ENCODE results near the gene GPR183.

Gene GPR183

DNA sequence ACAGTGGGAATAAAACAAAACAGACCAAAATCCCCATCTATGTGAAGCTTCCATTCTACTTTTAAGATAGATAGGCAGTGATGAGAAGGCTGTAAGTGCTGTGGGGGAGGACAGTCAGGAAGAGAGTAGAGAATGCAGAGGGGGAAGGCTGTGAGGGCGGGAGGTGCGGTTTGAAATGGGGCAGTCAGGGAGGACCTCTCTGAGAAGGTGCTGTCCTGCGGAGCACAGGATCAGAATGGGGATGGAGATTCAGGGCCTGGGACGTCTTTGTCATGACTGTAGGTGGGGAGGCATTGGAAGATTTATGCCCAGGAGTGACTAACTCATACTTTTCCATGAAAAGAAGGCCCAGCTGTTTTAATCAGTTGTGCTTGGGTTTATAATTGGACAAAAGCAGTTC, 3.9 kb upstream of the GPR183 start:
- DNase-seq = no peak

DNA sequence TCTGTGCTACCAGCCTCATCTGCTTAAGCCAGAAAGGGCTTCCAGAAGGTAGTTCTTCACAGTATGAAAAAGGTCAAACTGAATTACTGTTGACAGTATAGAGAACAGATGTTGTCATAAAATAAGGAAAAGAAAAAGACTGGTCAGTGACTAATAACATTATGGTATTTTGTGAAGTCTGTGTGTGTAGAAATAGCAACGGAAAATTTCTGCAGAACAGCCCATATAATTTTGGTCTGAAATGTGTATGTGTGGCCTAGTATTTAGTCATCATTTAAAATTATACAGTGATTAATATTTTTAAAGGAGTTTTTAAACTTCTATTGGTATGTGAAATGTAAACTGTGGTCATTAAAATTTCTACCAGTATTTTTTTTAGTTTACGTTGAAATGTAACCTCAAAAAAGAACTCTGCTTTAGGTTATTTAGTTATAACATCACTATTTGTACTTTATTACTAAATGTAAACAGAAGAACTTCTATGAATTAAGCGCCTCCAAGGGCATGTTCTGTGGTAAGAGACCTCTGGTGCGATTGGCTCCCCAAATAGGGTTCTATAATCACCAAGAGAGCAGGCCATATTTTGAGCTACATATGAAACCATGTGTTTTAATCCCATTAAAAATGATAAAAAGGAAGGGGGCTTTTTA, 3.3 kb upstream of the GPR183 start:
- DNase-seq = no peak

DNA sequence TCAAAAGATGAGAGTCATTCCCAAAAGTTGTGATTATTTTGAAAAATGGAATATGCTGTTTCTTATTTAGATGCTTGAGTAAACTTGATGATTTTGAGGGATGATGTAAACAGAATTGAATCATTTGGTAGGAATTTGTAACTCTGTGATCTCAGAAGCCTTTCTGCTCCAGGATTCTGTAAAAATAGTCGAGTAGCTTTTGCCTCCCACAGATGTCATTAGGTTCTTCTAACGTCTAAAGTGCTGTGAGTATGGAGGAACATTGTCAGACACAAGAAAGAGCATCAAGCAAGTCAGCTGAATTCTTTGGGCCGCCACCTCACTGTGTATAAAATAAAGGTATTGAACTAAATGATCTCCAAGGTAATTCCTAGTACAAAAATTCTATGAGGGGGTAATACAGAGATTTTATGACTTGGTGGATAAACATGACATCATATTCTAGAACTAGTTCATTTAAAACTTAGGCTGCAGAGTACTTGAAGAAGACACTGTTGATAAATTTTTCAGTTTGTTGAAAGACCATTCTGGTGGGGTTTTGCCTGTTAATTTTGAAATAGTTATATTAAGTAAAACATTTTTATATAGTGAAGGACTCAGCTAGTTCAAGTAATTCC, 1.4 kb upstream of the GPR183 start:
- no peak for DNase-seq

DNA sequence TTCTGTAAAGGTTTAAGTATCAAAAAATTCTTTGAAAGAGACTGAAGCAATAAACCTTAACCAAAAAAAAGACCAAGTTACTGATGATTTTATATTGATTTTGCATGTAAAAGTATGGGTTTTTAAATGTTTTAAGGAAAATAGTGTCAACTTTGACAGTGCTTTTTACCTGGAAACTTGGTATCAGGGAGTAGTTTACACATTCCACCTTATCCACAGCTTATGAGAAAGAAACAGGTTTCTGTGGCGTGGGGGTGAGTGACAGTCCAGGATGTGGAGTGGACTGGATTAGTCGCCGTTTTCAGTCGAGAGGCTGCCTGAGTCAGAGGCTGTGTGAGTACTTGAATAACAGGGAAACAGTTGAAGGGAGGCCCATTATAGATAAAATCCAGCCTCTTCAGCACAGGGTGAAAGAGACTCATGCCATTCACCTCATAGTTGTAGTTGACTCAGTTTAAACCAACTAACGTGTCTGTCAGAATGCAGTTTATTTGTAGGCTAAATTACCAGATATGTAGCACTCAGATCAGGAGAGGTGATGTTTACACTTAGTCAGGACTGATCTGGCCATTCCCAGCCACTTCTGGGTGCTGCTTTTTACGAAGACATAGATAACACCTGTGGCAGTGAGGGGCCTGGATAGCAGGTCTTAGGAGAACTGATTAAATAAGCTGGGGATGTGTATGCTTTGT, 595 bp upstream of the GPR183 start:
- peak; percentile 51 for DNase-seq

DNA sequence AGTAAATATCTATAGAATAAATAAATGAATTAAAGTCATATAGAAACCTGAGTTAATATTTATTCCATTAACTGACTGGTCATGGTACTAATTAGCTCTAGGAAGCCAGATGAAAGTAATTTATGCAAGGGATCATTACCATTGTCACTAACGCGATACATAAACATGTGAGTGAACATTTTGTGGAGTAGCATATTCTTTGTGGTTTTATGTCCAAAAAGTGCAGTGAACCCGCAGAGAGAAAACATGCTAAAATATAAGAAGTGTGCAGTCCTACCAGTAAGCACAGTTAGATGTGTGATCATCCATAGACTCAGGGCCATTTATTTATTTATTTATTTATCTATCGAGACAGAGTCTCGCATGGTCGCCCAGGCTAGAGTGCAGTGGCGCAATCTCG, 1.6 kb downstream of the GPR183 start:
- DNase-seq = no peak

DNA sequence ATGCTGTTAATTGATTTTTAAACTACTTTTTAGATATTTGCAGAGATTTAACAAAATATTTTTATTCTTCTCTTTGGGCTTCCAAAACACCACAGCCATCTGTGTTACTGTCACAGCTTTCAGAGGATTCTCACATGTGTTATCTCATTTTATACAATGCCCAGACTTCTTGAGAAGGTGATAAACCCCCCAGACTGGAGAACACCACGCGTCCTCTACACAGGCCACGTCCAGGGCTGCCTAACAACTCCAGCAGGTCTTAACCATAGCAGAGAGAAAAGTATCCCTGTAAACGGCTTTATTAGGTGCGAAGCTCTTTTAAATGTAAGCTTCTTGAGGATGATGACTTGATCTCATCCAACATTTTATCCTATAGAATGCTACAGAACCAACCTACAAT, 2.0 kb downstream of the GPR183 start:
- no peak for DNase-seq

DNA sequence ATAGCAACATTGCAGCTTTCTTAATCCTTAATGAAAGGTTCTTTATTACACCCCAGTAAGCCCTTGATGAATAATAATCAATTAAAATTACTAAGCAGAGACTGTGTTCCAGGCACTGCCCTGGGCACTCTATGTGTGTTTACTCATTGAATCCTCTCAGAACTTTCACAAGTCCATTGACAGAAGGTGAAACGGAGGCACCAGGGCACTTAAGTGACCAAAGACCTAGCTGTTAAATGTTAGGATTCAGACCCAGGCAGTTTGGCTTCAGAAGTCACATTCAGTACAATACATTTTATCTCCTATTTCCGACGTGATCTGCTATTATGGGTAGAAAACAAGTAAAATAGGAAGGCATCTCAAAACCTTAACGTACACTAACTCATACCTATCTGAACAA, 2.7 kb downstream of the GPR183 start:
- no peak for DNase-seq

DNA sequence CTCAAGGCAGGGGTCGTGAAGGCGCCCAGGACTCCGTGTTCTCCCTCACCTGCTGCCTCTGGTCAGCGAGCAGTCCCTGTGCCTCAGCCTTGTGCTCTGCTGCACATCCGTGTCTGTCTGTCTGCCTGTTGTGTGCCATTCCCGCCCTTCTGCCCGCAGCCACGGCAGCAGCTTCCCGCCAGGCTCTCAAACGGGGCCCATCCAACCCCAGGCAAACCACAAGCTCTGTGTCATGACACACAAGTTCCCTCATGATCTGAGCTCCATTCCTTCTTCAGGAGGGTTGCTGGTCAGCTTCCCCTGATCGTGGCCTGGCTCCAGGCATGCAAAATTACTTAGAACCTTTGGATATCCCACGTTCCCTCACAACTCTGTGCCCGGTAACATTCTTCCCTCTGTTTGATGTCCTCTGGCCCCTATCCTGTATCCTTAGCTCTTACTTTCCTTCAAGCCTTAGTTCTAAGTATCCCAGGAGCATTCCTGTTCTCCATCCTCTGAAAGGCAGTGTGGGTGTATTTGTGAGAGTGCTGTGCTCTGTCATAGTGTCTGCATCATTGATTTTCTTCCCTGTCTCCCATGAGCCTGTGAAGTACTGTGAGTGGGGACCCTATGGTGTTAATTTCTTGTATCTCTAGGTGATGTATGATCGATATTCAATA, 3.2 kb downstream of the GPR183 start:
- peak; percentile 30 for DNase-seq

DNA sequence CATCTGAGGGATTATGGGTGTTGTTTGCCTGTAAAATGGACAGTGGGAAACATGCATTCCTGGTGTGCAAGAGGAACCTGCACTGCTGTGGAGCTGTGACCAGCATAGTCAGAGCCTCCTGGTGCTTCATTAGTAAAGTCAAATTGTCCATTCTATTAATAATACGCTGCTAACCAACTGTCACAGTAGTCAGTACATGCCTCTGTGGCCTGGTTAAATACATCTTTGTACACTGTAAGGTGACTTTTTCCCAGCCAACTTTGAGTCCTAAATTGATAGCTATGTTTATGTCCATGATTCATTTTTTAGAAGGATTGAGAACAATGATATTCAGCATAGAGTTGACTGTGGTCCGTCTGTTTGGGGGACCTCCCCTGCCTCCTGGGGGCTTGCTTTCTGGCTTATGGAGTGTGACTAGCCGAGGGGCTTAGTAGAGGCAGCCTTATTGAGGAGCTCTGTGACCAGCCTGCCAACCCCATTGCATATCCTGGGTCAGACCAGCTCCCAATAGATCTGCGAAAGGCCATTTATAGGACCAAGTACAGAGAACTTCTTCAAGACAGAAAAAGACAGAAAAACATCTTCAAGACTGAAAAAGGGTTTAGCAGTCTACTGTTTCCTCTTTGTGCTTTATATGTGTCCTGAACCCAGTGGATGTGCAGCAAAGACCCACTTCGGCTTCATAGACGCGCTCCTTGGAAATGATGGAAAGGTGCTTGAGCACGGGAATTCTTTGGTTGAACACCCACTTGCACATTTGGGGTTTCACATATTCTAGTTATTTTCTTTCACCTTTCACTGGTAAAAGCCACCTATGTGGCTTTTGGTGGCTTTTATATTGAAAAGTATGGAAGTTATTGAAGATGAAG, 4.3 kb downstream of the GPR183 start:
- no peak for DNase-seq

DNA sequence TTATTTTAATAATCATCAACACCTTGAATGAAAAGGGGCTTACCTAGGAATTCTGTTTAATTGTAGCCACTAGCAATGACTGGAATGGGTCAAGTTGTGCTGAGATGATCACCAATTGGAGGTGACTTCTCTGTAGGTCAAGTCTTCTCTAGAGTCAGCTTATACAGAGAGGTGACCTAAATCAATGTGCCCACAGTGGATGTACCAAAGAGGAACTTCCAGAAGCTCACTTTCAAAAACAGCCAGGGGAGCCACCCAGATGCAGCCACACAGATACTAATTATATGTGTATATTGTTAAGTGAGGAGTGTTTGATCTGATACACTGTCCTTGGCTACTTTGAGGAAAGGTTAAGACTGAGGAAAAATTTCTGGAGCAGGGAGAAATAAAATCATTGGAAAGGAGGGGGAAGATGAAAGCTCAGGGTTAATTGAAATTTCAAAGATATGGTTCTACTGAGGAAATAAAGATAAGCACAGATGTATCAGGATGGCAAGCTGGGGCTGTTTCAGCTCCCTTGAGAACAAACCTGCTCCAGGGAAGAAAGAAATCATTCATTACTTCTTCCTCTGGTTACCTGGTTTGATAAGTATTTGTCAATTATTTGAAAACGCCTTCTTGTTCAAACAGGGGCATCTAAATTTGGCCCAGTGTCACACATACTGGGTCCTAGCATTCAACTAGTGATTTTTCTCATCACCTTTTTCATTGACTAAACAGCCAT, 5.1 kb downstream of the GPR183 start:
- no peak for DNase-seq

DNA sequence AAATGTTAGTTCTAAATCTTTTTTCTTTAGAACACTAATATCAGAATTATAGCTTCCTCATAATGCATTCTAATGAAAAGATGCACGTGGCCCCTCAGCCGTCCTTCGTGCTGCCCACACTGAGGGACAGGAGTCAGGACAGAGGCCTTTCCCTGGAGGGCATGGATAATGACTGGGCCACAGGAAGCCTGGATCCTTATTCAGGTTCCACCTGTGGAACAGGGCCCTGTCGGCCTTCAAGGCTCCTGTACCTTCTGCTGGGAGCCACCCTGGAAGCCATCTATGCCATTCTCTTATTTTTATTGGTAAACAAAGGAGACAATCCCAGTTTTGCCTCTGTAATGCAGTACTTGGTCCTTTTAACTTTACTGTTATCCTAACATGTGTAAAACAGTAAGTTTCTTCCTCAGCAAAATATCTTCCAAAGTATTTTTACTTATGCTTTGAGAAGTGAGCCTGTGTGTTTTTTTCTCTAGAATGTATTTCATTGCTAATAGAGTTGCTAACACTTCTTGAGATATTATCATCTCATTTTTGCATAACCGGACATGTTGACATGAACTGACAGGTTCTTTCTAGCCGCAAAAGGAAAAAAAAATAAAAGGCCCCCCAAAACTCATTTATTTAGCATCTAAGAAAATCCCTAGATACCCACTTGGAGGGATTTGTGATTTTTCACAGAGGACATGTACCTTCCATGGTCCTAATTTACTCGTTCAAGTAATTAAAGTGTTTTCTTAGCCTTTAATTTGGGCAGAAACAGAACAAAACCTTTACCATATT, 6.0 kb downstream of the GPR183 start:
- no peak for DNase-seq

DNA sequence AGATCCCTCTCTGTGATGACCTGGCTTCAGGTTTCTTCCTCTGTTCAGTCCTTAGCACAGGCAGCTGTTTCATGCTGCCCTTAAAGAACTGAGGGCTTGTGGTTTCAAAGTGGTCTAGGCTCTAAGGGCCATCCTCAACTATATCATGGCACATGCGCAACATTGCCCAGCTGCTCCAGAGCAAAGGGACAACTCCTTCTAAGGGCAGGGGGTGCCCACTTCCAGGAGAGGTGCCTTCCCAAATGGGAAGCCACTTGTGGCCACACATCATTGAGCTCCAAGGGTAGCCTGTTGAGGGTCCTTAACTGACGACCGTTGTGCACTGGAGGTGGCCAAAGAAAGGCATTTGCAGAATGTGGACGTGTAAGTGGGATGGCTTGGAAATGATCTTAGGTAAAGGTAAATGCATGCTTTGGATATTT, 7.3 kb downstream of the GPR183 start:
- DNase-seq = no peak

DNA sequence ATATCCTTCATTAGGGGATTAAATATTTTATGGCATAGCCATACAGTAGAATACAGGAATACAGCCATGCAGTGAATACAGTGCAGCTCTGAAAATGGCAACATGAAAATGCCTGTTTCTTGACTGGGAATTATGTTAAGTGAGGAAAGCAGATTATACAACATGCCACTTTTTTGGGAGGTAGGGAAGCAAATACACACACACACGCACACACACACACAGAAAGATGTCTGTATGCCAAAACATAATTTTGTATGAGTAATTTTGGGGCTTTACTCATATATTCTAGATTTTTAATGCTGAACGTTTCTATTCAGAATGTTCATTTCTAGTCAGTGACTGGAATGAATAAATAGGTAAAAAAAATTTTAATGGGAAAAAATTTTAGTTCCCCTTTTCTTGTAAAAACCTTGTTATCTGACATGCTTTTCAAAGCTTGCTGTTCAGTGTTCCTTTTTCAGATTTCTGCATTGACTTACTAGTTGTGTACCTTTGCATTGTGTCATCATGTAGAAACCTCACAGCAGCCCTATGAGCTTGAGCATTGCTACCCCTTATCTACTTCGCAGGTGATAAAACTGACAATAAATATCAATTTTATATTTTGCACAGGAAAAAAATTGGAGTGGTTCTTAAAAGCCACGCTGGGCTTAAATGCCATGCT, 7.8 kb downstream of the GPR183 start:
- DNase-seq = no peak

DNA sequence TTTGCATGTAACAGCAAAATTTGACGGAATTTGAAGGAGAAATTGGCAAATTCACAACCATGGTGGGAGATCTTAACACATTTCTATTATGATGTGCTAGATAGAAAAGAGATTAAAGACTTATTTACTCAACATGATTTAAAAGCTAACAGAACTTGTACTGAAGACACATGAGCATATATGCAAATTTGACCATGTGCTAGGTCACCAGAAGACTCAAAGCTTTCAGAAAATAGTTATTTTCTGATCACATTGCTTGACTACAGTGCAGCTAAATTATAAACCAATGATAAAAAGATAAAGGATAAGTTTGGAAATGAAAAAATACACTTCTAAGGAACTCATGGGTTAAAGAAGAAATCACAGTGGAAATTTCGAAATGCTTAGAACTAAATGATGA, 9.1 kb downstream of the GPR183 start:
- DNase-seq = no peak

DNA sequence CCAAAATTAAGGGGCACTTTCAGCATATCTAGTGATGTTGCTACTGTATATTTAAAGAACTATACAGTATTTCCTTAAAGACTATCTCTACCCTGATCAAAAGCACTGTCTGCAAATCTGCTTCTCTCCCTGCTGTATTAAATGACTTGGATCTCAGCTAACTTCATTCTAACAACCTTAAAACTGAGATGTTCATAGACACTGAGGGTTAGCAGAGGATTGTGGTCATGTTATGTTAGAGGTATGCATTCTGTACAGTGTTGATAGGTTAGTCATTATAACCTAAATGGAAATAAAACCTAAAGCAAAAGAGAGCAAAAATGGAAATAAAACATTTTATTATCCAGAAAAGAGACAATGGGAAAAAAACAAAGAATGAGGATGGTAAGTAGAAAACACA, 9.9 kb downstream of the GPR183 start:
- no peak for DNase-seq

DNA sequence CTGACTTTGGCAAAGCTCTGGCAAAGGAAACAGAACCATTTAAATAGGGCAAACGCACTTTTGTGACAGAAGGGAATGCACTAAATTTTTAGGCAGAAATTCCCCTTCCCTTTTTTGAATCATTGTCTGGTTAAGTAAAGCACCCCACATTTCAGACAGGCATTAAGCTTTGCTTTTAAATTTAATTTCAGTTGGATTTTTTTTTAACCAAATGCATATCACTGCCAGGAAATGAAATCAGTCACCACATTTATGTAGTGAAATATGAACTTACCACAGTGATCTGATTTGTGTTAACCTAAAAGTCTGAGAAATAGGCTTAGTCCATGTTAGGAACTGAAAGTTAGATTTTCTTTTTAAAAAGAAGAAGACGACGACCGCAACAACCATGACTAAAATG, 10.8 kb downstream of the GPR183 start:
- no peak for DNase-seq

DNA sequence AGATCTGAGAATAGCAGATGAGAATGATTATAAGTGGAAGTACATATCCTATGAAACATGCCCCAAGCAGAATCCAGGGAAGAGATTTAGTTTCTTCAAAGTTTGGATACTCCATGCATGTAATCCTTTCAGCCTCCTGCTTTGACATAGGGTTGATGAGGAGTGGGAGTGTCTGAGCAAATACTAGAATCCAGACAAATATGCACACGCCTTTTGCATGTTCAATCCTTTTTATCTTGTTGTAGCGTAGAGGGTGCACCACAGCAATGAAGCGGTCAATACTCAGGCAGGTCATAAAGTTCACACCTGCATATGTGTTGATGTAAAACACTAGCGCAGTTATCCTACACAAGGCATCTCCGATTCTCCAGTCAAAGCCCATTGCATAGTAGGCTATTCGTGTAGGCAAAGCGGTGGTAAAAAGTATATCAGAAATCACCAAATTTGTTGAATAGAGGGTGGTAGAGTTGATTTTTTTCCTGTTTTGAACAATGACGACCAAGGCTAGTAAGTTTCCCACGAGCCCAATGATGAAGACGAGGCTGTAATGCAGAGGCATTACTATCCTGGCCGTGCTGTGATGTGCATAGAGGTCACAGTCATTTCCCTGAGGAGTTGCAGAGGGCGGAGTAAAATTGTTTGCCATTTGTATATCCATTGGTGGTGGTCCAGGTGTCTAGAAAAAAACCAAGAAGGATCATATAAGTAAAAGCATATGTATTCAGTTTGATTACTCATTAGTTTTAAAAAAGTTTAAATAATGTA, 11.5 kb downstream of the GPR183 start:
- no peak for DNase-seq

DNA sequence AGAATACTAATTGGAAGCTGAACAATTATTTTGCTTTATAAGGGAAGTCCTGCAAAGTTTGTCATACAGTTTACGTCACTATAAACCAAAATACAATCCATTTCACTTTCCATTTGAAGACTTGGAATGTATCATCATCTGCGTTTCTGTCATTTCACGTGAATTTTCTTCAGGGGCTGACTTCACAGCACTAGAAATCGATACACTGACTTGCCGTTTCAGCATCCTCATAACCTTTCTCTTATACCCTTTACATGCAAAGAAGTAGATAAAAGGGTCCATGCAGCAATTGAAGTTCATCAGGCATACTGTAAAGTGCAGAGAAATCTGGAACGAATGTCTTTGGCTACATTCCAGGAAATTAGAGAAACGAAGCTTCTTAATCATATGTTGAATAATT, 12.2 kb downstream of the GPR183 start:
- no peak for DNase-seq

DNA sequence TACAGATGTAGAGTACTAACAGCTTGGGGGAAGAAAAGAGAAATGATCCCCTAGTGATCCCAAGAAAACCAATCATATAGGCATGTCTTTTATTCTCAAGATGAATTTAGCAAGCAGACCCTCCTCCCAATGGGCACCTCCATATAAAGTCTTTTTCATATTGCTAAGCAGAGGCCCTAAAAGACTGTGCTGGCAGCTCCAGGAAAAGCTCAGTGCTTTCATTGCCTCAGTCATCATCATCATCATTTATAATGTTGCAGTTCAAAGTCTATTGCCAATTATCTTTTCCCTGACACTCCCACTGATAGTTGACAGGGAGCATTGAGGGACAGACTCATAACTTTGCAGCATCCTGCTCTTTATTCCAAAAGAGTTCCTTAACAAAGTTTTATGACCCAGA, 13.0 kb downstream of the GPR183 start:
- no peak for DNase-seq

DNA sequence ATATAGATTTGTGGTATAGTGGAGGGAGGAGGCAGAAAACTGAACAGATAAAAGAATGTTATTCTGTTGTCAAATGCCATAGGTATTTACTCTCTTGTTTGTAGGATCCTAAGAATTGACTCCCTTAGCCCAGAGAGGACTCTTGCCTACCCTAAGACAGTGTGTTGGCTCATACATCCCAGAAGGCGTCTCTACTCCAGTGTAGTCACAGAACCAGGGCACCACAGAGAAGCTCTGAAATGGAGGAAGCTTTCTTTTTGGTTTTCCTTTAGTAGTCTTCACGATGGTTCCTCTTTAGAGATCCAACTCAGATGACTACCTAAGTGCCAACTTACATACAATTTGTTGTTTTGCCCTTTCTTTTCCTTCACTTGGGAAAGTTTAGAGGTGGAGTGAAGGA, 14.0 kb downstream of the GPR183 start:
- DNase-seq = no peak
